Measurements from ENCODE around the gene SEPTIN10. TPM values are rescaled to one million over a fixed set of nuclear protein-coding genes. Genes with fewer than 3 reads are reported as not detected.
A peak's percentile ranks its signal among the peaks of the same experiment; 100 is the strongest.

SEPTIN10 gene
- total RNA-seq, 1 donor from 2014 or later: 86.1 TPM

DNA sequence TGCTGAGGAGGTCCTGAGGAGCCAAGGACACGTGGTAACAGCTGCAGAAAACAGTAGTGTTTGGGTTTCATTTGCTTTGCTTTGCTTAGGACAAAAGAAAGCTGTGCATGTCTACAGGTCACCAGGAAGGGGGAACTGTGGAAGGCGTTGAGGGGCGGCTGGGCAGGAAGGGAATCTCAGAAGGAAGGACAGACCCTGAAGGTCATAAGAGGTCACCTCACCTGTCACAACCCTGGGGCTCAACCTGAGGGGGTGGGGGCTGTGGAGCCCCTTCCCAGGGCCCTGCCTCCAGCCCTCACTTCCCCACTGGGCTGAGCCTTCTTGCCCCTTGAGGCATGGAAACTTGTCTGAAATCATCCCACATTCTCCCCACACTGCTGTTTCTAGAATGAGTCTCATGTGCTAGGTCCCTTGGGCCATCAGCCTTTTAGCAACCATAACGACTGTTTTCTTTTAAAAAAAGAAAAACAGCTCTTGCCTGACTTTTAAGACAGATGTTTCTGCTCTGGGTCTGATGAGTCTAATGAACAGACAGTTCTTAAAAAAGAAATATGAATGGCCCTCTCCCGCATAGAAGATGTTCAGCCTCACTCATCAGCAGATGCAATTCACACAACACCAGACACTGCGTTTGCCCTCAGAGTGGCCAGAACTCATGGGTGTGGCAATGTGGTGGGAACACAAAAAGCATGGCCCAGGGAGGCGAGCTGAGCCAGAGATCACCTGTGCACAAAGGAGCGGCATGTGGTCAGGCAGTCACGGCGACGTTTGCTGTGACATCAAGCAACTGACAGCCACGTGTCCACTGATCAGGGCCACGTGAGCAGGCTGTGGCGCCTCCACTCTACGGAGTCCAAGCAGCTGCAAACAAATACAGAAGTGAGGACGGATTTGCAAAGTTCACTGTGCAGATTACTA lies 84.0 kb downstream of the SEPTIN10 start:
- Mint-ChIP-seq H3K4me1 (ENCODE audit: low read depth) (peaks cover 22% of the 10 kb centered on the region), H3K36me3 (ENCODE audit: low read depth) (no peaks in the 10 kb centered on the region), H3K27ac (ENCODE audit: unreplicated experiment) (peak overlapping the region; percentile 66), H3K9me3 (ENCODE audit: low read depth) (no peaks in the 10 kb centered on the region), H3K27me3 (ENCODE audit: low read depth) (no peaks in the 10 kb centered on the region), H3K4me3 (ENCODE audit: unreplicated experiment) (no peak overlapping the region)
- TF ChIP-seq, protein P1, sequence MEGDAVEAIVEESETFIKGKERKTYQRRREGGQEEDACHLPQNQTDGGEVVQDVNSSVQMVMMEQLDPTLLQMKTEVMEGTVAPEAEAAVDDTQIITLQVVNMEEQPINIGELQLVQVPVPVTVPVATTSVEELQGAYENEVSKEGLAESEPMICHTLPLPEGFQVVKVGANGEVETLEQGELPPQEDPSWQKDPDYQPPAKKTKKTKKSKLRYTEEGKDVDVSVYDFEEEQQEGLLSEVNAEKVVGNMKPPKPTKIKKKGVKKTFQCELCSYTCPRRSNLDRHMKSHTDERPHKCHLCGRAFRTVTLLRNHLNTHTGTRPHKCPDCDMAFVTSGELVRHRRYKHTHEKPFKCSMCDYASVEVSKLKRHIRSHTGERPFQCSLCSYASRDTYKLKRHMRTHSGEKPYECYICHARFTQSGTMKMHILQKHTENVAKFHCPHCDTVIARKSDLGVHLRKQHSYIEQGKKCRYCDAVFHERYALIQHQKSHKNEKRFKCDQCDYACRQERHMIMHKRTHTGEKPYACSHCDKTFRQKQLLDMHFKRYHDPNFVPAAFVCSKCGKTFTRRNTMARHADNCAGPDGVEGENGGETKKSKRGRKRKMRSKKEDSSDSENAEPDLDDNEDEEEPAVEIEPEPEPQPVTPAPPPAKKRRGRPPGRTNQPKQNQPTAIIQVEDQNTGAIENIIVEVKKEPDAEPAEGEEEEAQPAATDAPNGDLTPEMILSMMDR (IDR thresholded peaks at IDR 0.05): no peak
- DNase-seq (ENCODE audit: low spot score): no peak

DNA sequence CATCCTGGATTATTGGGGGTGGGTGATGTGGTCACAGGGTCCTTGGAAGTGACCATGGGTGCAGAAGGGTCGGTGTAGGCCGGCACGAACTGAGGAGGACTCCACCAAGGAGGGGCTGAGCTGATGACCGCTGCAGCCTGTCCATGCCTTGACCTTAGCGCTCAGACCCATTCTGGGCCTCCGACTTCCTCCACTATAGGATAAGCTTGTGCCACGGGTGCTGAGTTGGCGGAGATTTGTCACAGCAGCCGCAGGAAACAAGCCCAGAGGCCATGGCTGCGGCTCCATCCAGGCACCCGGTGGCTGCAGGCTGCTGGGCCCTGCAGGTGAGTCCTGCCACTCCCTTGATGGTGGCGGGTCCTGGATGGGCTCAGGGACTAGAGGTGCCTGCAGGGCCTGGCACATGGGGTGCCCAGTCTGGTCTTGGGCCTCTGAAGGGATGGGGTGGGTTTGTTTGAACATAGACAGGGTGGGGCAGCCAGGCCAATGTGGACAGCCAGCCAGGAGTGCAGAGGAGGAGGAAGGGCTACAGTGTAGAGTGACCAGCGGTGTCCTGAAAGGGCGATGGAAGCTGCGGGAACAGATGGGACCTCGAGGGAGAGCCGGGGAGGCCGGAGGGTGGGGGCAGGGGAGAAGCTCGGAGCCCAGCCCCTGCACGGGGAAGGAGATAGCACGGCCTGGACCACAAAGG lies 84.8 kb downstream of the SEPTIN10 start:
- Mint-ChIP-seq H3K36me3 (ENCODE audit: low read depth) (no peaks in the 10 kb centered on the region), H3K9me3 (ENCODE audit: low read depth) (no peaks in the 10 kb centered on the region), H3K4me3 (ENCODE audit: unreplicated experiment) (no peak overlapping the region), H3K4me1 (ENCODE audit: low read depth) (peaks cover 21% of the 10 kb centered on the region), H3K27me3 (ENCODE audit: low read depth) (no peaks in the 10 kb centered on the region), H3K27ac (ENCODE audit: unreplicated experiment) (no peak overlapping the region)
- TF ChIP-seq, protein P1 (IDR thresholded peaks at IDR 0.05): no peak
- no peak for DNase-seq (ENCODE audit: low spot score)

DNA sequence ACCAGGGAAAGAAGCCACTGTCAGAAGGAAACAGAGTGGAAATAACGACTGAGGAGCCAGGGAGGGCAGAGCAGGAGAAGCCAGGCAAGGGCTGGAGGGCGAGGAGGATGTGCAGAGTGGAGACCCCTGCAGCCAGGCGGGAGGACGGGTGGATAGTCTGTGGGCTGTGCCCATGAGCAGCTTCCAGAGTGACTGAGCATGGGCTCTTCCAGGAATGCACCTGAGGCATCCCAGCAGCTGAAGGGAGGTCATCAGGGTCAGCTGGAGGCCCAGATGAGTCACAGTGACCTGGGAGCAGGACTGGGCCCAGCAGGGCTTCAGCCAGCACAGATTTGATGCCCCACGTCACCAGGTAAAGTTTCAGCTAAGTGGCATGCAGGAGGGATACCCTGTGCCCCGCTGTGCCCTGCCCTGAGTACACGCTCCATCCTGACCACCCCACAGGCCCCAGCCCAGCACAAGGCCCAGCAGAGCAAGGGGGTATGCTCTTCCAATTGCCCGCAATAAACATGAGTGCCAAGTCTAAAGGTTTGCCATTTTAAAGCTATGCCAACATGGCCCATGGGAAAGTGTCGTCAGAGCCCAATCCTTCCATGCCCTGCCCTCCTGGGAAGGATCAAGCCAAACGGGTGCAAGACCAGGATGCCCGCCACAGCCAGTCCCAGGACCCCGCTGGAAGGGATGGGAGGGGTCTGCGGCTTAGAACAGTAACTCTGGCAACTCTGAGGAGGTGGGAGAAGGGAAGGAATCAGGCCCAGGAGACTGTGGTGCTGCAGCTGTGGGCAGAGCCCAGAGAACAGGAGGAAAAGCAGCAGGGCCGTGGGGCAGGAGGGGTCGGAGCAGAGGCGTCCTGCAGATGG lies 85.7 kb downstream of the SEPTIN10 start:
- TF ChIP-seq, protein P1 (IDR thresholded peaks at IDR 0.05): no peak
- DNase-seq (ENCODE audit: low spot score): no peak
- Mint-ChIP-seq H3K4me3 (ENCODE audit: unreplicated experiment) (no peak overlapping the region), H3K36me3 (ENCODE audit: low read depth) (no peaks in the 10 kb centered on the region), H3K9me3 (ENCODE audit: low read depth) (no peaks in the 10 kb centered on the region), H3K27ac (ENCODE audit: unreplicated experiment) (no peak overlapping the region), H3K27me3 (ENCODE audit: low read depth) (no peaks in the 10 kb centered on the region), H3K4me1 (ENCODE audit: low read depth) (peaks cover 18% of the 10 kb centered on the region)

DNA sequence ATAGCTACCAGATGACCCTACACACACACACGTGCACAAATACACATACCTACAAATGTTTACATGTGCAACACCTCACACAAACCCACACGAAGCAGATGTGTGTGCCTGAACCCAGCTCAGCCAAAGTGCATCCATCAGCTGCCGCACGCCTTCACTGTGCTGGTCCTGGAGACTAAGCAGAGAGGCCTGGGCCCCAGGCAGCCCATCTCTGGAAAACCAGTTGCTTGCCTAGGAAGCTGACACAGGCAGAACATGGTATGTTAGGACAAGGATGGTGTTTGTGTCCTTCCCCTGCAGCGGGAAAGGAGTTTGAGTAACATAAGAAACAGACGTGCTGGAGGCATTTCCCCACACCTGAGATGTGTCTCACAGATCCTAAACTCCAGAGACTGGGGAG lies 86.7 kb downstream of the SEPTIN10 start:
- TF ChIP-seq, protein P1 (IDR thresholded peaks at IDR 0.05): no peak
- Mint-ChIP-seq H3K27me3 (ENCODE audit: low read depth) (no peaks in the 10 kb centered on the region), H3K4me3 (ENCODE audit: unreplicated experiment) (no peak overlapping the region), H3K4me1 (ENCODE audit: low read depth) (peaks cover 18% of the 10 kb centered on the region), H3K27ac (ENCODE audit: unreplicated experiment) (no peak overlapping the region), H3K36me3 (ENCODE audit: low read depth) (no peaks in the 10 kb centered on the region), H3K9me3 (ENCODE audit: low read depth) (no peaks in the 10 kb centered on the region)
- no peak for DNase-seq (ENCODE audit: low spot score)
